Subcutaneous adipose tissue (tissue), 4 donors: ENCODE measurements around the gene MOGAT3. TPM values are rescaled to one million over a fixed set of nuclear protein-coding genes. Genes with fewer than 3 reads are reported as not detected.

Experiments used
- CTCF ChIP-seq: fragments of 450-650 bp; IDR thresholded peaks from one replicate; pipeline ENCODE4 v1.5.1; 2016; ENCODE audit warnings: low read depth, mild to moderate bottlenecking, control low read depth, antibody characterized with exemption, moderate library complexity
- total RNA-seq, 4 donors: library from RNA; depleted of rRNA; stranded (reverse); fragments of >200 nt; gene quantifications; one replicate each; pipeline ENCODE4 v1.1.0, GENCODE V29; 2016

Gene MOGAT3
- total RNA-seq, 4 donors from 2014 or later: not detected

DNA sequence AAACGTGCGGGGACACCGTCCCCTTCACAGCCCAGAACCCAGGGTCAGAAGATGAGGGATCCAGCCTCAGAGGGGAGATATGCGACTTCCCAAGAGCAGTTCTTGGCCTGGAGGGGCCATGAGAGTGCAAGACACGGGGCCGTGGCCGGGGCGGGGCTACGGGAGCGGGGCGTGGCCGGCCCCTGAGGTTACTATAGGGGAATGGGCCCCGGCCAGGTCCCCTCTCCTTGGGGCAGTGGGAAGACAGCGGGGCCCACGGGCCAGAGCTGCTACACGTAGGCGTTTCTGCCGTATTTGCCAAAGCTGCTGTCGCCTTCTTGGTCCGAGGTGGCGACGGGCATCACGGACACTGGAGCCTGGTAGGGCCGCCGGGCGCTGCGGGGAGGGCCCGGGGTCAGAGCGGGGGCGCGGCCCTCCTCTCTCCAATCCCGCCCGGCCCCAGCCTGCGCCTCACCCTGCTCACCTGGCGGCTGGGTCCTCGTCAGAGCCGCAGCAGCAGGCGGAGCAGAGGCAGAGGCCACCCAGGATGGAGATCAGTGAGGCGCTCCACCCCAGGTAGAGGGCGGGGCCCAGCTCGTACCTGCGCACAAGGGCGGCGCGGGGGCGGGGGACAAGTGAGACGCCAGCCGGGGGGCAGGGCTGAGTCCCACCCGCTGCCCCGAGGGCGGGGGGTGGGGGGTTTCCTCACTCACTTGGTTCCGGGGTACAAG is 31.5 kb upstream of the MOGAT3 start:
- no peak for TF ChIP-seq CTCF

GRCh38 chr7:101231644-101232043 is 30.8 kb upstream of the MOGAT3 start:
- no peak for TF ChIP-seq CTCF

GRCh38 chr7:101226721-101227120 is 25.9 kb upstream of the MOGAT3 start:
- TF ChIP-seq CTCF: no peak

GRCh38 chr7:101225650-101226049 is 24.8 kb upstream of the MOGAT3 start:
- no peak for TF ChIP-seq CTCF

- TF ChIP-seq CTCF: no peak
Observed at GRCh38 chr7:101223528-101223927, 22.7 kb upstream of the MOGAT3 start.

DNA sequence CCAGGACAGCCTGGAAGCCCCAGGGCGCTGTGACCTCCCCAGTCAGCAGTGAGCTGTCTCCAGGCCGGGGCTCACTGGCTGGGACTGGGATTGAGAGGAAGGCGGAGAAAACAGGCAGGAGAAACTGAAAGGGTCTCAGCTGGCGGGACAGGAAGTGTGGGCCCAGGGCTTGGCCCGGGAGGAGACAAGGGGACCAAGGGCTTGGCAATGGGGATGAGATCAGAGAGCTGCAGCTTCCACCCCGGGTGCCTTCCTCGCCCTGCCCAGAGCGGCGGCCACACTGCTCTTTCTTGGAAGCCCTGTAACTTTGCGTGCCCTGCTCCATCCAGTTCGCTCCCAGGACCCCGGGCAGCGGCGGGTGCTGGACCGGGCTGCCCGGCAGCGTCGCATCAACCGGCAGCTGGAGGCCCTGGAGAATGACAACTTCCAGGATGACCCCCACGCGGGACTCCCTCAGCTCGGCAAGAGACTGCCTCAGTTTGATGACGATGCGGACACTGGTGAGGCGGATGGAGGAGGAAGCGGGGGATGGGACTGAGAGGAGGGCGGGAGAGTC is 21.5 kb upstream of the MOGAT3 start:
- TF ChIP-seq CTCF: no peak

- no peak for TF ChIP-seq CTCF
Observed at GRCh38 chr7:101220295-101220694, 19.5 kb upstream of the MOGAT3 start.
